Heart left ventricle (tissue), 13 donors: ENCODE measurements around the gene AKAP9.

ENCODE experiments used
- CTCF ChIP-seq, 12 donors: fragments of 200-600 bp; sonication (generic) in 4 of 12; IDR thresholded peaks; one replicate each; pipeline versions ENCODE4 v1.5.0 to v1.8.0; 2018 to 2022; ENCODE audit warnings: antibody characterized with exemption in 12 of 12, mild to moderate bottlenecking in 5 of 12
- POLR2A ChIP-seq, 2 donors: fragments of 450-650 bp; IDR thresholded peaks; one replicate each; pipeline ENCODE4 v1.6.1; 2017; ENCODE audit warnings: antibody characterized with exemption in 2 of 2, mild to moderate bottlenecking in 2 of 2, moderate library complexity in 2 of 2
- donor health status: ischemic (EF 13 %, LVEDD 7.1; RV severe dilation, severe dysfunction).
- donor health status: DM: no; HTN: yes; CAD: no.
- donor health status: DM: no; HTN: no; CAD: no.
- donor health status: ischemic (EF 25% LVEDD 6.9; RV normal size, moderate dysfunction).
- donor health status: ischemic (EF 25% LVEDD 5.7; RV mildly dilated, moderate dysfunction).
- donor health status: ischemic (EF 35%, LVEDD 5.7; RV mildly dilated, moderate dysfunction).
- donor health status: nonischemic (EF 11% LVEDD 7.7; RV severe dilation, severe dysfunction).
- donor health status: DM: yes; HTN: yes; CAD: no.
- donor health status: PGD.
- donor health status: ischemic (EF 29% LVEDD 5.4; RV normal size, mild dysfunction).
- donor health status: nonischemic (EF 23%, LVEDD 6.1; RV moderate dilation, normal function).

GRCh38 chr7:92042056-92042737 lies 101.5 kb downstream of the AKAP9 start:
- TF ChIP-seq POLR2A (IDR thresholded peaks at IDR 0.05) (no peak), CTCF (IDR thresholded peaks at IDR 0.05) (no peak)
